ENCODE measurements around the gene CXCR6.

The CXCR6 gene

DNA sequence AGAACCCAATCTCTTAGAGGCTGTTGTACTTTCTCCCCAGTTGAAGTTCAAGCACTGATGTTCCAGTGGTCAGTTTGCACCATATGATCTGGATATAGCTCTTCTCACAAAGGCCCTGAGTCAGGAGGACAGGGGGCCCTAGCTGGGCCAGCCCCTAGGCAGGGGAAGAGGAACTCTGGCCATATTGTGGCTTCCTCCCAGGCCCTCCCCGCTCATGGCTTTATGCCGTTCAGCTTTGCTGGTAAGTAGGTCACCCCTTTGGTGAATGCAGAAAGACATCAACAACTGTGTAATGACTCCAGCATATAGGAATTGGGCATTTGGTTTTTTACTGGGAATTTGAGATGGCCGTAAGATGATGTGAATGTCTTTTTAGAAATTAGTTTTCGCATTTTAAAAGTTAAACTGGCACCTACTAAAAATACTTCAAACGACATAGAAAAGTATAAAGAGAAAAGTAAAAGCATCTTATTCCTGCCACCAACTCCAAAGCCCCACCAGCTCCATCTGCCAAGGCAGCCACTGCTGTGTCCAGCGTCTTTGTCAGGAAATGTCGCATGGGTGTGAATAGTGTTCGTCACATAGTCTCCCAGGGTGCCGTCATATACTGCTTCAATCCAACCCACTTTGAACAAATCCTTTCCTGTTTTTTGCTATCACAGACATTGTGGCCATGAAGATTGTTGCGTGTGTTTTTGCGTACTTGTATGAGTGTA, 31.6 kb upstream of the CXCR6 start:
- TF ChIP-seq, protein P1, sequence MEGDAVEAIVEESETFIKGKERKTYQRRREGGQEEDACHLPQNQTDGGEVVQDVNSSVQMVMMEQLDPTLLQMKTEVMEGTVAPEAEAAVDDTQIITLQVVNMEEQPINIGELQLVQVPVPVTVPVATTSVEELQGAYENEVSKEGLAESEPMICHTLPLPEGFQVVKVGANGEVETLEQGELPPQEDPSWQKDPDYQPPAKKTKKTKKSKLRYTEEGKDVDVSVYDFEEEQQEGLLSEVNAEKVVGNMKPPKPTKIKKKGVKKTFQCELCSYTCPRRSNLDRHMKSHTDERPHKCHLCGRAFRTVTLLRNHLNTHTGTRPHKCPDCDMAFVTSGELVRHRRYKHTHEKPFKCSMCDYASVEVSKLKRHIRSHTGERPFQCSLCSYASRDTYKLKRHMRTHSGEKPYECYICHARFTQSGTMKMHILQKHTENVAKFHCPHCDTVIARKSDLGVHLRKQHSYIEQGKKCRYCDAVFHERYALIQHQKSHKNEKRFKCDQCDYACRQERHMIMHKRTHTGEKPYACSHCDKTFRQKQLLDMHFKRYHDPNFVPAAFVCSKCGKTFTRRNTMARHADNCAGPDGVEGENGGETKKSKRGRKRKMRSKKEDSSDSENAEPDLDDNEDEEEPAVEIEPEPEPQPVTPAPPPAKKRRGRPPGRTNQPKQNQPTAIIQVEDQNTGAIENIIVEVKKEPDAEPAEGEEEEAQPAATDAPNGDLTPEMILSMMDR (IDR thresholded peaks at IDR 0.05; ENCODE audit: control extremely low read depth, extremely low read depth, low read depth, missing control alignments): no peak
- no peak for DNase-seq (ENCODE audit: extremely low spot score)
- POLR2A ChIA-PET: interaction anchor here (0.9 kb wide), 1 partner anchor 27 kb away, joined by 3 read pairs; no protein-coding TSS in a partner anchor
- CTCF ChIA-PET: interaction anchor here (0.6 to 2.1 kb wide), 14 partner anchors 14 to 133 kb away, joined by 3 to 8 read pairs (median 4); no protein-coding TSS in a partner anchor

DNA sequence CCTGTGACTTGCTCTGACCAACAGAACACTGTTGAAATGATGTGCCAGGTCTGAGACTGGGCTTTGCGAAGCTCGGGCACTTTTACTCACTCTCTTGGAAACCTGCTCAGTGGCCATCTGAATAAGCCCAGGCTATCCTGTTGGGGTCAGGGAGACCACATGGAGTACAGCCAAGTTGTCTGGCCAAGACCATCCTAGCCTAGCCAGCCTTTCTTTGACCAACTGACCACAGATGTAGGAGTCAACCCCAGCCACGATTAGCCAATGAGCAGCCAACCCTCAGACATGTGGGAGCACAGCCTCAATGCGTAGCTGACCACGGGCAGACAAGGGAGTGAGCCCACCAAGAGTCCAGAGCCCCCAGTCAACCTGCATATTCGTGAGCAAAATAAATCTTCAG, 30.8 kb upstream of the CXCR6 start:
- POLR2A ChIA-PET: no interaction called here
- DNase-seq (ENCODE audit: extremely low spot score): no peak
- TF ChIP-seq, protein P1 (IDR thresholded peaks at IDR 0.05; ENCODE audit: control extremely low read depth, extremely low read depth, low read depth, missing control alignments): no peak
- CTCF ChIA-PET: interaction anchor here (1.0 to 2.1 kb wide), 7 partner anchors 8 to 69 kb away, joined by 3 to 7 read pairs (median 4); no protein-coding TSS in a partner anchor

DNA sequence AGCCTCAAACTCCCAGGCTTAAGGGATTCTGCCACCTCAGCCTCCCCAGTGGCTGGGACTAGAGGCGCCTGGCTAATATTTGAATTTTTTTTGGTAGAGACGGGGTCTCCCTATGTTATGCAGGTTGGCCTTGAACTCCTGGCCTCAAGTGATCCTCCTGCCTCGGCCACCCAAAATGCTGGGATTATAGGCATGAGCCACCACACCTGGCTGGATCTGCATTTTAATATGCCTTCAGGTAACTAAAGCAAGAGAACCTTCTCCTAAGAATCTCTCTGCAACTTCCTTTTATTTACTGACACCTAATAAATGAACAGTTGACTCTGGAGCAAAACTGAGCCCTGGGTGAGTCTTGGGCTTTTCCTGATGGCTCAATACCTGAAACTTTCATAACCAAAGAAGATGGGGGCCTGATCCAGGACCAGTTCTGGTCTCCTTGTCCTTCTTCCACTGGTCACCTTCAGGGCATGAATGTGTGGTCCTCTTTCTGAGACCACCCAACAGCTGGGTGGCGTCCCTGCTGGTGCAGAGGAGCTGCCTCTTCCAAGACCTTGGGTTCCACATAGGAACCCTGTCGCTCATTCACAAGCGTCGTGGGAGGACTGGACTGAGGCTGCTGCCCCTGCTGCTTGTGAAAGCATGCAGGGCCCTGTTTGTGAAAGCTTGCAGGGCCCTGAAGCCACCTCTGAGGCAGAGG, 28.8 kb upstream of the CXCR6 start:
- no peak for DNase-seq (ENCODE audit: extremely low spot score)
- ChIA-PET POLR2A (interaction anchor here (0.6 kb wide), 1 partner anchor 369 kb away, joined by 3 read pairs; no protein-coding TSS in a partner anchor), CTCF (interaction anchor here (0.9 to 1.8 kb wide), 7 partner anchors 10 to 70 kb away, joined by 3 to 6 read pairs (median 3); no protein-coding TSS in a partner anchor)
- TF ChIP-seq, protein P1 (IDR thresholded peaks at IDR 0.05; ENCODE audit: control extremely low read depth, extremely low read depth, low read depth, missing control alignments): no peak

DNA sequence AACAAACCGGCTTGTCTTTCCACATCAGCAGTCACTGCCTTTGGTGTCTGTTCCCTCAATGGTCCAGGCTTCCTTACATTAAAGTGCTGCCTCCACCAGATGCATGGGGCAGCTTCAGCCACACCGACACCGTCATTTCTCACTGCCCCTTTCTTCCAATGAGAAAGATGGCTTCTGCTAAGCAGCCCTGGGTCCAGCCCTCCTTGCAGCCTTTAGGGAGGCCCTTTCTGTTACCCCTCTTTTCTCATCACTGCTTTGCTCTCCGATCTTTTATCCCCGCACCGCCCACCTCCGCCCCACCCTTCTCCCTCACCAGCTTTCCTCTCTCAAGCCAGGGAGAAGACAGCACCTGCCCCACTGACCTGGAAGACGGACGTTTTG, 28.2 kb upstream of the CXCR6 start:
- ChIA-PET POLR2A (interaction anchor here (0.6 kb wide), 3 partner anchors 27 to 1366 kb away, joined by 3 to 5 read pairs (median 3); no protein-coding TSS in a partner anchor), CTCF (interaction anchor here (0.9 to 1.8 kb wide), 7 partner anchors 9 to 70 kb away, joined by 3 to 6 read pairs (median 3); no protein-coding TSS in a partner anchor)
- TF ChIP-seq, protein P1 (IDR thresholded peaks at IDR 0.05; ENCODE audit: control extremely low read depth, extremely low read depth, low read depth, missing control alignments): no peak
- no peak for DNase-seq (ENCODE audit: extremely low spot score)

DNA sequence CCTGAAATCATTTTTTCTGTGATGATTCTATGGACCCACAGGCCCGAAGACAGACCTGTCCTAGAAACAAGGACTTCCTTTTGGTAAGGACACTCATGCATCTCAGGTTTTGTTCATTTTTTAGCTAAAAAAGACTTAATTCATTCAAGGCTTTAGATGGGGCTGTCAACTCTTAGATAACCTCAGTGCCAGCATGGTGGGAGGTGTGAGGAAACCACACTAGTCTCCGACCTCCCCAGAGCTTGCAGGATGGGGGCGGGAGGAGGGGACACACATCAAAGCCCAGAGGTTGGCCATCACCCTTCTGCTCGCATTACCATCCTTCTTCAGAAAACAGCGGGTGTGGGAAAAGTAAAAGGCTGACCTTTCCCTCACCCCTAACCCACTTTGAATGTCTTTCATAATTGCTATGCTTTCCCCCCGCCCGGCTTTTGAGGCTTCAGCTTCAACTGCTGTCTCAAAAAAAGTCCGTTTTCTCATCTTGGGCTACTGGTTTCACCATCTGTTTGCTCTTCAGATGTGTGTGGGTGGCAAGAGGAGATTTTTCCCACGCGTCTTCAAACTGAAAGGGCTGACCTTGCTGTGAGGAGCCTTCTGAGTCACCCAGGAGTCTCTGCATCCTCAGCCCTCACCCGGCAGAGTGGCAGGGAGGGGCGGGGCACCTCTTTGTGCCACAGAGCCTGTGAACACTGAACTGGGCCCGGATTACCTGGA, 27.6 kb upstream of the CXCR6 start:
- peak; percentile 90 for DNase-seq (ENCODE audit: extremely low spot score)
- ChIA-PET POLR2A (interaction anchor here (0.6 kb wide), 2 partner anchors 28 to 1366 kb away, joined by 3 to 5 read pairs; no protein-coding TSS in a partner anchor), CTCF (interaction anchor here (0.9 to 1.8 kb wide), 7 partner anchors 9 to 71 kb away, joined by 3 to 6 read pairs (median 3); no protein-coding TSS in a partner anchor)
- TF ChIP-seq, protein P1 (IDR thresholded peaks at IDR 0.05; ENCODE audit: control extremely low read depth, extremely low read depth, low read depth, missing control alignments): no peak
